CD4-positive, alpha-beta memory T cell (primary cell): ENCODE measurements around the gene HIBADH. TPM values are rescaled to one million over a fixed set of nuclear protein-coding genes. Genes with fewer than 3 reads are reported as not detected.
A peak's percentile ranks its signal among the peaks of the same experiment; 100 is the strongest.

Experiments
- CTCF ChIA-PET: fragments of 350-600 bp; sonication (Branson Sonifier 250); formaldehyde crosslinking; loops from one replicate; lab custom pipeline; 2021; ENCODE audit warnings: inconsistent platforms; ENCODE audit not compliant: partially characterized antibody; lab: Charles Lee
- POLR2A ChIA-PET: fragments of 350-600 bp; sonication (Branson Sonifier 250); formaldehyde crosslinking; loops from one replicate; lab custom pipeline; 2021; ENCODE audit not compliant: partially characterized antibody; lab: Charles Lee
- DNase-seq, 5 donors: peaks; one replicate each; pipeline versions ENCODE4 v3.0.0 to v3.0.0-alpha.2; 2020 to 2022; ENCODE audit warnings: mixed read lengths in 1 of 5
- H3K27ac ChIP-seq: one replicate; pipeline ENCODE4 v1.7.0; 2013; ENCODE audit warnings: low read depth, low read length
- H3K27me3 ChIP-seq: 2 replicates; pipeline ENCODE4 v1.7.0; 2013; ENCODE audit warnings: mild to moderate bottlenecking, low read length, moderate library complexity; ENCODE audit not compliant: insufficient read depth
- H3K36me3 ChIP-seq: 2 replicates; pipeline ENCODE4 v1.7.0; 2013; ENCODE audit warnings: mild to moderate bottlenecking, low read length, moderate library complexity; ENCODE audit not compliant: insufficient read depth
- H3K4me1 ChIP-seq: 2 replicates; pipeline ENCODE4 v1.7.0; 2013; ENCODE audit warnings: mild to moderate bottlenecking, low read length, moderate library complexity; ENCODE audit not compliant: insufficient read depth
- H3K4me3 ChIP-seq, 2 donors: one replicate each; pipeline ENCODE4 v1.7.0; 2013; ENCODE audit warnings: low read length in 2 of 2, mild to moderate bottlenecking in 1 of 2
- H3K9me3 ChIP-seq, 2 donors: one replicate each; pipeline ENCODE4 v1.7.0; 2013; ENCODE audit warnings: low read length in 2 of 2, control low read depth in 1 of 2; ENCODE audit not compliant: control insufficient read depth in 1 of 2
- H3K27ac Mint-ChIP-seq, 7 donors: one replicate each; pipeline ENCODE4 v1.8.0; 2020 to 2021; ENCODE audit warnings: mixed read lengths in 7 of 7, mild to moderate bottlenecking in 6 of 7, inconsistent platforms in 3 of 7, moderate library complexity in 3 of 7
- H3K27me3 Mint-ChIP-seq, 2 donors: one replicate each; pipeline ENCODE4 v1.8.0; 2020 to 2021; ENCODE audit warnings: mixed read lengths in 2 of 2
- H3K36me3 Mint-ChIP-seq, 2 donors: one replicate each; pipeline ENCODE4 v1.8.0; 2020 to 2021; ENCODE audit warnings: mixed read lengths in 2 of 2, inconsistent platforms in 1 of 2, mild to moderate bottlenecking in 1 of 2
- H3K4me1 Mint-ChIP-seq, 4 donors: one replicate each; pipeline ENCODE4 v1.8.0; 2020 to 2021; ENCODE audit warnings: mixed read lengths in 4 of 4, mild to moderate bottlenecking in 1 of 4
- H3K4me3 Mint-ChIP-seq, 8 donors: one replicate each; pipeline ENCODE4 v1.8.0; 2020 to 2021; ENCODE audit warnings: mixed read lengths in 8 of 8, mild to moderate bottlenecking in 7 of 8, moderate library complexity in 6 of 8, inconsistent platforms in 3 of 8
- H3K9me3 Mint-ChIP-seq, 8 donors: one replicate each; pipeline ENCODE4 v1.8.0; 2020 to 2021; ENCODE audit warnings: mixed read lengths in 8 of 8, mild to moderate bottlenecking in 5 of 8, inconsistent platforms in 3 of 8, moderate library complexity in 1 of 8
- intact Hi-C: fragments of 100-400 bp; cut with micrococcal nuclease; formaldehyde crosslinking; loops from one replicate; pipeline ENCODE4 v1.15.1; 2023
- polyA plus RNA-seq, 2 donors: library from polyadenylated mRNA; unstranded; fragments of 300-500 nt; fragmentation: Illumina TruSeq; gene quantifications; one replicate each; pipeline ENCODE4 v1.2.3, GENCODE V29; 2021
- total RNA-seq, 2 experiments: library from RNA; stranded (reverse); gene quantifications; one replicate each; pipeline ENCODE4 v1.2.3, GENCODE V29; 2021

HIBADH gene
- total and polyA plus RNA-seq, 4 experiments from 2014 or later, result 13.6 to 51.3 (median 21.2) TPM

- H3K36me3 Mint-ChIP-seq, result peaks cover 39 to 58% of the 10 kb centered on the region in 2 donors
- CTCF ChIA-PET, result no interaction called here
- intact Hi-C loops, result no loop called here
Observed at GRCh38 chr7:27627146-27627545, 35.5 kb downstream of the HIBADH start.

GRCh38 chr7:27619492-27619891, 43.2 kb downstream of the HIBADH start:
- Histone ChIP-seq H3K9me3 (peaks cover 0 to 22% of the 10 kb centered on the region in 2 donors), H3K27me3 (no peaks in the 10 kb centered on the region), H3K36me3 (no peaks in the 10 kb centered on the region), H3K4me1 (no peaks in the 10 kb centered on the region), H3K27ac (no peak overlapping the region), H3K4me3 (no peak overlapping the region)
- Mint-ChIP-seq H3K36me3 (peaks cover 51 to 78% of the 10 kb centered on the region in 2 donors), H3K27ac (no peak overlapping the region), H3K4me3 (no peak overlapping the region), H3K9me3 (peaks cover 6 to 56% (median 43%) of the 10 kb centered on the region in 8 donors), H3K4me1 (no peaks in the 10 kb centered on the region), H3K27me3 (no peaks in the 10 kb centered on the region)
- intact Hi-C loops, result no loop called here
- ChIA-PET POLR2A (no interaction called here), CTCF (no interaction called here)
- no peak for DNase-seq

More at GRCh38 chr7:27627146-27627545, 35.5 kb downstream of the HIBADH start:
- POLR2A ChIA-PET, result no interaction called here
- Mint-ChIP-seq H3K4me3 (no peak overlapping the region), H3K4me1 (no peaks in the 10 kb centered on the region), H3K9me3 (peaks cover 4 to 20% (median 14%) of the 10 kb centered on the region in 8 donors), H3K27ac (no peak overlapping the region), H3K27me3 (no peaks in the 10 kb centered on the region)
- Histone ChIP-seq H3K4me3 (no peak overlapping the region), H3K4me1 (no peaks in the 10 kb centered on the region), H3K36me3 (no peaks in the 10 kb centered on the region), H3K27me3 (no peaks in the 10 kb centered on the region), H3K27ac (no peak overlapping the region), H3K9me3 (no peaks in the 10 kb centered on the region)
- DNase-seq, result no peak

- H3K4me1 Mint-ChIP-seq, result no peaks in the 10 kb centered on the region
- H3K4me3 Mint-ChIP-seq, result no peak overlapping the region
- ChIA-PET CTCF (no interaction called here), POLR2A (no interaction called here)
- Histone ChIP-seq H3K27me3 (no peaks in the 10 kb centered on the region), H3K27ac (no peak overlapping the region), H3K9me3 (peaks cover 0 to 22% of the 10 kb centered on the region in 2 donors), H3K4me1 (no peaks in the 10 kb centered on the region), H3K36me3 (no peaks in the 10 kb centered on the region), H3K4me3 (no peak overlapping the region)
- H3K9me3 Mint-ChIP-seq, result peaks cover 5 to 46% (median 36%) of the 10 kb centered on the region in 8 donors
- H3K36me3 Mint-ChIP-seq, result peaks cover 40 to 66% of the 10 kb centered on the region in 2 donors
- H3K27me3 Mint-ChIP-seq, result no peaks in the 10 kb centered on the region
- intact Hi-C loops, result no loop called here
- no peak overlapping the region for H3K27ac Mint-ChIP-seq
- no peak for DNase-seq
Observed at GRCh38 chr7:27617651-27618381, 44.9 kb downstream of the HIBADH start.

GRCh38 chr7:27616914-27617548, 45.7 kb downstream of the HIBADH start:
- CTCF ChIA-PET, result no interaction called here
- H3K9me3 ChIP-seq, result peaks cover 0 to 22% of the 10 kb centered on the region in 2 donors
- POLR2A ChIA-PET, result no interaction called here
- Mint-ChIP-seq H3K4me1 (no peaks in the 10 kb centered on the region), H3K27ac (no peak overlapping the region), H3K36me3 (peaks cover 33 to 58% of the 10 kb centered on the region in 2 donors), H3K27me3 (no peaks in the 10 kb centered on the region), H3K4me3 (peak overlapping the region in 1 of 8 donors; percentile 6), H3K9me3 (peaks cover 2 to 39% (median 29%) of the 10 kb centered on the region in 8 donors)
- no peak overlapping the region for H3K27ac ChIP-seq
- H3K27me3 ChIP-seq, result no peaks in the 10 kb centered on the region
- H3K4me3 ChIP-seq, result no peak overlapping the region
- intact Hi-C loops, result no loop called here
- no peaks in the 10 kb centered on the region for H3K4me1 ChIP-seq
- no peak for DNase-seq
- no peaks in the 10 kb centered on the region for H3K36me3 ChIP-seq

- intact Hi-C loops, result no loop called here
- H3K27ac Mint-ChIP-seq, result no peak overlapping the region
- Histone ChIP-seq H3K4me1 (no peaks in the 10 kb centered on the region), H3K27ac (no peak overlapping the region), H3K9me3 (peaks cover 0 to 18% of the 10 kb centered on the region in 2 donors), H3K27me3 (no peaks in the 10 kb centered on the region), H3K36me3 (no peaks in the 10 kb centered on the region), H3K4me3 (no peak overlapping the region)
- peaks cover 32 to 50% of the 10 kb centered on the region in 2 donors for H3K36me3 Mint-ChIP-seq
- ChIA-PET CTCF (no interaction called here), POLR2A (no interaction called here)
- no peak for DNase-seq
- no peak overlapping the region for H3K4me3 Mint-ChIP-seq
- peaks cover 0 to under 1% (median 0%) of the 10 kb centered on the region in 4 donors for H3K4me1 Mint-ChIP-seq
- H3K9me3 Mint-ChIP-seq, result peaks cover 2 to 34% (median 25%) of the 10 kb centered on the region in 8 donors
- no peaks in the 10 kb centered on the region for H3K27me3 Mint-ChIP-seq
Observed at GRCh38 chr7:27616186-27616491, 46.5 kb downstream of the HIBADH start.

GRCh38 chr7:27615420-27616185, 47.1 kb downstream of the HIBADH start:
- H3K4me1 ChIP-seq, result no peaks in the 10 kb centered on the region
- no peaks in the 10 kb centered on the region for H3K36me3 ChIP-seq
- Mint-ChIP-seq H3K9me3 (peaks cover 0 to 28% (median 20%) of the 10 kb centered on the region in 8 donors), H3K4me1 (peaks cover 0 to 2% (median 0%) of the 10 kb centered on the region in 4 donors), H3K4me3 (no peak overlapping the region), H3K36me3 (peaks cover 26 to 46% of the 10 kb centered on the region in 2 donors), H3K27ac (no peak overlapping the region), H3K27me3 (no peaks in the 10 kb centered on the region)
- intact Hi-C loops, result no loop called here
- no peaks in the 10 kb centered on the region for H3K27me3 ChIP-seq
- DNase-seq, result no peak
- no peak overlapping the region for H3K27ac ChIP-seq
- no peak overlapping the region for H3K4me3 ChIP-seq
- CTCF ChIA-PET, result no interaction called here
- H3K9me3 ChIP-seq, result peaks cover 0 to 13% of the 10 kb centered on the region in 2 donors
- POLR2A ChIA-PET, result no interaction called here

- H3K9me3 ChIP-seq, result peaks cover 0 to 6% of the 10 kb centered on the region in 2 donors
- no peak overlapping the region for H3K27ac Mint-ChIP-seq
Observed at GRCh38 chr7:27614095-27614494, 48.6 kb downstream of the HIBADH start.

More at GRCh38 chr7:27614095-27614494, 48.6 kb downstream of the HIBADH start:
- Histone ChIP-seq H3K27ac (no peak overlapping the region), H3K27me3 (no peaks in the 10 kb centered on the region), H3K4me1 (no peaks in the 10 kb centered on the region), H3K36me3 (no peaks in the 10 kb centered on the region), H3K4me3 (no peak overlapping the region)
- intact Hi-C loops, result no loop called here
- ChIA-PET POLR2A (no interaction called here), CTCF (no interaction called here)
- DNase-seq, result no peak
- H3K9me3 Mint-ChIP-seq, result peaks cover 0 to 13% (median 6%) of the 10 kb centered on the region in 8 donors
- peaks cover 0 to 3% (median 0%) of the 10 kb centered on the region in 4 donors for H3K4me1 Mint-ChIP-seq
- H3K4me3 Mint-ChIP-seq, result no peak overlapping the region
- peaks cover 20 to 36% of the 10 kb centered on the region in 2 donors for H3K36me3 Mint-ChIP-seq
- no peaks in the 10 kb centered on the region for H3K27me3 Mint-ChIP-seq
